HG03064 (cell line): Measurements from ENCODE around the gene LSM12.
"Not testable (repeated sequence)": the region's sequence is repeated elsewhere in the genome, so short reads cannot be mapped to it uniquely, and the experiment has no call there.

Experiments
- ATAC-seq: cut with Tn5 transposase; IDR thresholded peaks from one replicate; pipeline ENCODE4 v1.9.1; 2021; ENCODE audit warnings: low read depth; ENCODE audit not compliant: unreplicated experiment

Gene LSM12

GRCh38 chr17:44076716-44077594 is 10.5 kb upstream of the LSM12 start:
- no peak for ATAC-seq

DNA sequence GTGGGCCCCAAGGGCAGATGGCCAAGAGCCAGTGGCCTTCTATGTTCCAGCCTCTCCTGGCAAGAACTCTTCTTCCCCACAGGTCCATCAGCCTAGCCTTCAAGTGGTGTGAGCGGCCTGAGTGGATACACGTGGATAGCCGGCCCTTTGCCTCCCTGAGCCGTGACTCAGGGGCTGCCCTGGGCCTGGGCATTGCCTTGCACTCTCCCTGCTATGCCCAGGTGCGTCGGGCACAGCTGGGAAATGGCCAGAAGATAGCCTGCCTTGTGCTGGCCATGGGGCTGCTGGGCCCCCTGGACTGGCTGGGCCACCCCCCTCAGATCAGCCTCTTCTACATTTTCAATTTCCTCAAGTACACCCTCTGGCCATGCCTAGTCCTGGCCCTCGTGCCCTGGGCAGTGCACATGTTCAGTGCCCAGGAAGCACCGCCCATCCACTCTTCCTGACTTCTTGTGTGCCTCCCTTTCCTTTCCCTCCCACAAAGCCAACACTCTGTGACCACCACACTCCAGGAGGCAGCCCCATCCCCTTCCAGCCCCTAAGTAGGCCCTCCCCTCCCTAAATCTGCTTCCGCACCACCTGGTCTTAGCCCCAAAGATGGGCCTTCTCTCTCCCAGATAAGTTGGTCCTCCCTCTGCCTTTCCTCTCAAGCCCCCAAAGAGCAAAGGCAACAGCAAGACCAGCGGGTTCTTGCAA is 9.3 kb upstream of the LSM12 start:
- ATAC-seq: no peak

- no peak for ATAC-seq
Measured at GRCh38 chr17:44074911-44075285, 8.4 kb upstream of the LSM12 start.

DNA sequence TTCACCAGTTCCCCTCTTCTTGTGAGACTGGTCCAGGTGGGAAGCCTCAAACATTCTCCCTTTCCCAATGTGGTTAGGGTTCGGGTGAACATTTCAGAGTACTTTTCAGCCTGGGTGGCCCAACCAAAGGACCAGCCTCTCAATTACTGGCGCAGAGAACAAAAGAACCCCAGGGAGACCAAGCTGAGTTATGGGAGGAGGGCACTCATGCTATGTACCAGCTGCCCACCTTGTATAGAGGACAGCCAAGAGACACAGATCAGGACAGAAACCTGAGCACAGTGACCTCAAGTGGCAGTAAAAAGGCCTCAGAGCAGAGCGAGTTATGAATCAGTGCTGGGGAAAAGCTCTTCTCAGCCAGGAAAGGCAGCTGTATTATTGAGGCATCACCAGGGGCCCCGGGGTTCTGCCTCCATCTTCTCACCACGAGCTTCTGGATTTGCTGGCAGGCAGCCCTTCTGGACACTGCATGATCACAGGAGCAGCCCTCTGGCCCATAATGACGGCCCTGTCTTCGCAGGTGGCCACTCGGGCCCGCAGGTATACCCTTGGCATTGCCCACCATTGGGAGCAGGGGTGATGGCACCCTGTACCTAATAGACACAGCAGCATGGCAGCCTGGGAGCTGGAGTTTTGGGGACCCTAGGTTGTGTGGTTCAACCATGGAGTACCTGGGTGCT is 7.9 kb upstream of the LSM12 start:
- ATAC-seq: no peak

- no peak for ATAC-seq
Measured at GRCh38 chr17:44071772-44072171, 5.3 kb upstream of the LSM12 start.

GRCh38 chr17:44071198-44071520 is 4.7 kb upstream of the LSM12 start:
- ATAC-seq: no peak

- ATAC-seq: peak; percentile 67
Measured at GRCh38 chr17:44070455-44071197, 4.2 kb upstream of the LSM12 start, which contains the start of gene G6PC3. Gene G6PC3, plus strand, starts transcription at chr17:44070735. Its CDS starts 231 bp downstream, at chr17:44070966.

DNA sequence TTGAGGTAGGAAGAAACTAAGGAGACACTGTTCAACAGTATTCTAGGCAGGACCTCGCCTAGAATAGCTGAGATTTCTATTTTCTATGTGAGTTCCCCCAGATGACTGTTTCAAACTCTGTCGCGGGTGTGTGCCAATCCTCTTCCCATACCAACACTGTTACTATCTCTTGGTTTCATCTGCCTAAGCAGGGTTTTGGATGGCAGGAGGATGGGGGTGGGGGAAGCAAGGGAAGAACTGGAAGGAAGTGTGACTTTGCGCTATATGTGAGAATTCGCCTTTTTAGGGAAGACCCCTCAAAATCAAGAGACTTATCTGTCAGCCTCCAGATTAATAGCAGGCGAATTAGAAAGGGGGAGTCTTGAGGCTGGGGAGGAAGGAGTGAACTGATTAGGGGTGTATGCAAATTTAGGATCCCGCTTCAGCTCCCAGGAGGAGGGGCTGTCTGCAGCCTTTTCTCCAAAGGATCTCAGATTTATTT is 3.5 kb upstream of the LSM12 start:
- no peak for ATAC-seq

- no peak for ATAC-seq
Measured at GRCh38 chr17:44067545-44067940, 1.1 kb upstream of the LSM12 start.

DNA sequence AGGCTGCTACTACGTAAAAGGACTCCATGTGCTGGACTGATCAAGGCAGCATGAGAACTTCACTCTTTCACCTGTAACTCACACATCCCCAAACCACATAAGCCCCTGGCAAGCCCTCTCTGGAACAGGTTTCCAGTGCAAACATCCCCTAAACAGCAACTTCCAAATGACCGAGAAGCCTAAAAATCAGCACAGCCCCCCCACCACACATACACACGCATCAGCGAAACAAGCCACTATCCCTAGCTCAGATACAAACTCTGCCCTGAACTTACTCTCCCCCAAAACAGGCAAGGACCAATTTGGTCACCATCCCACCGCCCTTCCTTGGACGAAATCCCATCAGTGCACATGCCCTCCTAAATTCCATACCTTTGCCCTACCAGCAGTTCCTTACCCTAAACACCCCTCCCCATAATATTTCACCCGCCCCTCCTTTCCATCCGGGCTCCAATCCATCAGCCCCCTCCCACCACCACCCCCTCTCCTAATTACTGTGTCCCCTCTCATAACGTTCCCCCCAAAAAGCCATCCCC is 735 bp downstream of the LSM12 start:
- ATAC-seq: no peak

DNA sequence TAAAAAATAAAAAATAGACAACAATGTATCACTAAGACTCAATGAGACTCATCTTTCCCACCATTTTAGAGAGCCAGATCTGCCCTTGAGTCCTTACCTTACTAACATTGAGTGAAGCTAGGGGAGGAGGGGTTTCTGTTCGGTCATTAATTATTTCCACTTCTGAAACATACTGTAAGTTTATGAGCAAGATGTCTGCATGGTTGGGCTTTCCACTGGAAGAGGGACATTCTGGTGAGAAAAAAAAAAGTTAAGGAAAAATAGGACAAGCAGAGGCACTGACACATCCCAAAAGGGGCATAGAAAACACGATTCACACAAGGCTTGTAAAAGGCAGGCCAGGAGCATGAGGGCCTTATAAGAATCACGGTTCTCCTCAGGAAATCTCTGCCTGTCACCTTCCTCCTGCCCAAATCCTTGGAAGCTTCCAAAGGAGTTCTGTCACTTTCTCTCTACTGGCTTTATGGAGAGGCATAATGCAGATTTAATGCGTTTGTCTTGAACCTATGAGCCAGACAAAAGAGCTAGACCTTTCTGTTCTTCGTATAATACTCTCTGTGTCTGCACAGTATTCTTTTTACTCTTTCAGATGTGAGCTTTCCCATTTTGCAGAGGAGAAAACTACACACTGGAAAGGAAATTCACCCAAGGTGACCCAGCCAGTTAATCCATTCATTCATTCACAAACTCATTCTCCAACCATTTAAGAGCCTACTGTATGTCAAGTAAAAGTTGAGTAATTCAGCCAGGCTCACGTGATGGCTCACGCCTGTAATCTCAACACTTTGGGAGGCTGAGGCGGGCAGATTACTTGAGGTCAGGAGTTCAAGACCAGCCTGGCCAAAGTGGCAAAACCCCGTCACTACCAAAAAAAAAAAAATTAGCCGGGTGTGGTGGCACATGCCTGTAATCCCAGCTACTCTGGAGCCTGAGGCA is 2.5 kb downstream of the LSM12 start:
- ATAC-seq: no peak

DNA sequence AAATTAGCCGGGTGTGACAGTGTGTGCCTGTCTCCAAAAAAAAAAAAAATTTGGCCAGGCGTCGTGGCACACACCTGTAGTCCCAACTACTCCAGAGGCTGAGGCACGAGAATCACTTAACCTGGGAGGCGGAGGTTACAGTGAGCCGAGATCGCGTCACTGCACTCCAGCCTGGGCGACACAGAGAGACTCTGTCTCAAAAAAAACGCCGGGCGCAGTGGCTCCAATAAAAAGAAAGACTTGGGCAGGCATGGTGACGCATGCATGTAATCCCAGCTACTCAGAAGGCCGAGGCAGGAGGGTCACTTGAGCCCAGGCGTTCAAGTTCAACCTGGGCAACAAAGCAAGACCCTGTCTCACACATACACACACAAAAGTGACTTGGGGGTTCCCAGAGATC is 3.6 kb downstream of the LSM12 start:
- no peak for ATAC-seq

DNA sequence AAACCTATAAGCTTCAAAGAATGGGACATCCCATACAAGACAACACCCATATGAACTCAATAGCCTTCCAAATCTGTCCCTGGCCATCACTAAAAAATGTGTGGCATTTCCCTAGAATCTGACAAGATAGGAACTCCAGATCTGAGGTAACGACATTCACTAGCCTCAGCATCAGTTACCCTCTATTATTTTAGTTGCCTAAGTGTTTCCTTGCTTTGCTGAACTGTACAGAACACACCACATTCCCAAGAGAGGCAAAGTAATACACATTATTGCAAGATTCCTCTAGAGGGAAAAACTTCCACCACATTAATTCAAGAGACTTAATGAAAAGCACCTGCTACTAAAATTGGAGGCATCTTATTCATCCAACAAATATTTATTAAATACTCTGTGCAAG is 5.0 kb downstream of the LSM12 start:
- no peak for ATAC-seq

DNA sequence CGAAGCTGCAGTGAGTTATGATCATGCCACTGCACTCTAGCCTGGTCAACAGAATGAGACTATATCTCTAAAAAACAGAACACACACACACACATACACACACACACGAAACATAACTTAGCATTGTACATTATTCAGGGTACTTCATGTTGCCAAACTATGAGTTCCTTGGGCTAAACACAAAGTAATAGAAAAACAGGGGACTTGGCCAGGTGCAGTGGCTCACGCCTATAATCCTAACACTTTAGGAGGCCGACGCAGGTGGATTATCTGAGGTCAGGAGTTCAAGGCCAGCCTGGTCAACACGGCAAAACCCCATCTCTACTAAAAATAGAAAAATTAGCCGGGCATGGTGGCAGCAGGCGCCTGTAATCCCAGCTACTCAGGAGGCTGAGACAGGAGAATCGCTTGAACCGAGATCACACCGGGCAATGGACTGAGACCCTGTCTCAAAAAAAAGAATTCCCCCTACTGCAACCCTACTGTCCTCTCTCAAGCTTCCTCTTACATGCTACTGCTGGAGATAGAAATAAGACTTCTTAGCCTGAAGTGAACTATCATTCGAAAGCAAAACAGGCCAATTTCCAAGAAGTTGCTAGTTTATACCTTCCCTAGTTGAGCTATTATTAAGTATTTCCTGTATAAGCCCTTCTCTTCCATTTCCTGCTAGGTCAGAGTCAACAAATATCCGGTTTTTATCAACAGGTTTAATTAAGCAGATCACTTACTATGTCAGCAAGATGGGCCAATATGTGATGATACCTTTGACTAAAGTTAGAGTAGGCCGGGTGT is 7.2 kb downstream of the LSM12 start:
- no peak for ATAC-seq

DNA sequence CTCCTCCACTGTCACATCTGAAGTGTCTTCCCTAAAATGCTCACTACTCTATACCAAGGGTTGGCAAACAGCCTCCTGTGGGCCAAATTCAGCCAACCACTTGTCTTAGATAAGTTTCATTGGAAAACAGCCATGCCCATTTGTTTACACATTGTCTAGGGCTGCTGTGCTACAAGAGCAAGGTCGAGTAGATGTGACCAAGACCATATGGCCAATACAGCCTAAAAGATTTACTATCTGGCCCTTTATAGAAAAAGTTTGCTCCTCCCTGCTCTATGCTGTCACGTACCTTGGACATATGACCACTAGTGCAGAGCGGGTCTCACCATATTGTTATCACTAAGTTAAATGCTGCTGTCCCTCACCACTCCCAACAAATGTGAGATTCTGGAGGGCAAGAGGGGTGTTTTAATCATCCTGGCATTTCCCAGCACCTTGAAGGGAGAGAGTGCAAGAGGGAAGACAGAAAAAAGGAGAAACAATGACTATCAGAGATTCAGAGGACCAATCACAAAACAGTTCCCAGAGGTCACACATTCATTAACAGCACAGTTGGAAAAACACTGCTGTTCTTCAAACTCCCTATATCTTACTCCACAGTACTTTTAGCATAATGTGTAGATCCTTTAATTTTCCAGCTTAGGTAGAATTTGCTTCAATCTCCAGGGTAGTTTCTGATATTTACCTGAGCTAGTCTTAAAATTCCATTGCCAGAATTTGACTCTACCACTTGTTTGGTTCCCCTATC is 13.2 kb downstream of the LSM12 start:
- ATAC-seq: no peak

DNA sequence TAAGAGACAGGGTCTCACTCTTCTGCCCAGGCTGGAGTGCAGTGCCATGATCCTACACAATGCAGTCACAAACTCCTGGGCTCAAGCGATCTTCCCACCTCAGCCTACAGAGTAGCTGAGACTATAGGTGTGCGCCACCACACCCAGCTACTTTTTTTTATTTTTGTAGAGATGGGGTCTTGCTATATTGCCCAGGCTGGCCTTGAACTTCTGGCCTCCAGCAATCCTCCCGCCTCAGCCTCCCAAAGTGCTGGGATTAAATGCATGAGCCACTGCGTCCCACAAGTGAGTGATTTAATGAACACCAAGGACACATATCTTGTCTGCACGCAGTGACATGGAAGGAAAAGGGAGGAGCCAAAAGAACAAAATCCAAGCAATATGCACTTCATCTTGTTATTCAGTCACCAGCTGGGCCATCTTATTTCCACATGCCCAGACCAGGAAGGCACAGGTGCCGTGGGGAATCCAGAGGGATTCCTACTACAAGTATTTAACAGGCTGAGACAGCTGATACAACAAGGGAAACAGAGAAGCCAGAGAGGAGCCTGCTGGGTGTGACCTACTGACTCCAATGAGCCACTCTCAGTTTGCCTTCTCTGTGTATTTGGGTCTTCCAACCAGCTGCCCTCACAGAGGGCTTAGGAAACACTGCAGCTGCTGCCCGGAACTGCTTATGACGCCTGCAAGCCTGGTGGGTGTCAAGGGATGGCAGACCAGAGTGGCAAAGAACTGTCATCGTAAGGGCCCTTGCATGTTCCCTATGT is 17.0 kb downstream of the LSM12 start:
- ATAC-seq: no peak

- ATAC-seq: not testable (repeated sequence)
Measured at GRCh38 chr17:44046893-44047292, 19.6 kb downstream of the LSM12 start.
